Left ventricle myocardium inferior (tissue), 1 donor: ENCODE measurements around the gene NPAS4. TPM values are rescaled to one million over a fixed set of nuclear protein-coding genes. Genes with fewer than 3 reads are reported as not detected.

Experiments
- DNase-seq: peaks from one replicate; pipeline ENCODE4 v3.0.0-alpha.2; 2020
- H3K27ac ChIP-seq: fragments of 200-600 bp; replicated peaks from 2 replicates; pipeline ENCODE4 v1.8.0; 2021
- H3K27me3 ChIP-seq: fragments of 200-600 bp; 2 replicates; pipeline ENCODE4 v1.8.0; 2021; ENCODE audit warnings: low read depth
- H3K36me3 ChIP-seq: fragments of 200-600 bp; 2 replicates; pipeline ENCODE4 v1.8.0; 2021
- H3K4me1 ChIP-seq: fragments of 200-600 bp; 2 replicates; pipeline ENCODE4 v1.8.0; 2021
- H3K4me3 ChIP-seq: fragments of 200-600 bp; 2 replicates; pipeline ENCODE4 v1.8.0; 2021; ENCODE audit warnings: mild to moderate bottlenecking, moderate library complexity
- H3K9me3 ChIP-seq: fragments of 200-600 bp; replicated peaks from 2 replicates; pipeline ENCODE4 v1.8.0; 2021
- CTCF ChIP-seq: fragments of 200-600 bp; IDR thresholded peaks from 2 replicates; pipeline ENCODE4 v1.8.0; 2021; ENCODE audit warnings: antibody characterized with exemption, mild to moderate bottlenecking, borderline replicate concordance
- intact Hi-C: fragments of 100-400 bp; cut with micrococcal nuclease; formaldehyde crosslinking; loops from one replicate; pipeline ENCODE4 v1.11.0; 2022
- total RNA-seq: library from RNA; stranded (reverse); fragmentation: NEBNext Ultra II Directional; extraction: Animal tissue kit (Norgen Biotek cat#: 25700); gene quantifications from one replicate; pipeline ENCODE4 v1.2.1, GENCODE V29; 2021
- donor health status: DM: no; HTN: yes; CAD: no; lungs with severe emphysema.

NPAS4 gene
- total RNA-seq, 1 donor from 2014 or later, result not detected

- no peak for DNase-seq
- Histone ChIP-seq H3K9me3 (no peaks in the 10 kb centered on the region), H3K27me3 (no peaks in the 10 kb centered on the region), H3K36me3 (peaks cover 45% of the 10 kb centered on the region), H3K4me1 (peaks cover 8% of the 10 kb centered on the region), H3K27ac (no peak overlapping the region), H3K4me3 (no peak overlapping the region)
- intact Hi-C loops, result no loop called here
- no peak for TF ChIP-seq CTCF
Observed at GRCh38 chr11:66473608-66474515, 53.0 kb downstream of the NPAS4 start.

- H3K27ac ChIP-seq, result no peak overlapping the region
- H3K9me3 ChIP-seq, result no peaks in the 10 kb centered on the region
- no peak for DNase-seq
- H3K36me3 ChIP-seq, result peaks cover 45% of the 10 kb centered on the region
- no peak overlapping the region for H3K4me3 ChIP-seq
- peaks cover 19% of the 10 kb centered on the region for H3K4me1 ChIP-seq
- no peak for TF ChIP-seq CTCF
- intact Hi-C loops, result no loop called here
- no peaks in the 10 kb centered on the region for H3K27me3 ChIP-seq
Observed at GRCh38 chr11:66475349-66476172, 54.7 kb downstream of the NPAS4 start.

Other genes starting within 250 kb of the NPAS4 start
- 34.1 TPM for gene KLC2, start 163.3 kb upstream of the NPAS4 start, total RNA-seq
- gene RAB1B, start 152.4 kb upstream of the NPAS4 start, total RNA-seq, result 116 TPM
- gene CNIH2, start 142.9 kb upstream of the NPAS4 start, total RNA-seq, result not detected
- gene YIF1A, start 131.9 kb upstream of the NPAS4 start, total RNA-seq, result 45.6 TPM
- not detected for gene TMEM151A, start 129.1 kb upstream of the NPAS4 start, total RNA-seq
- gene CD248, start 104.0 kb upstream of the NPAS4 start, total RNA-seq, result 12.3 TPM
- 1.0 TPM for gene RIN1, start 84.6 kb upstream of the NPAS4 start, total RNA-seq
- gene BRMS1, start 75.9 kb upstream of the NPAS4 start, total RNA-seq, result 14.7 TPM
- 52.9 TPM for gene B4GAT1, start 73.4 kb upstream of the NPAS4 start, total RNA-seq
- 14.6 TPM for gene SLC29A2, start 49.3 kb upstream of the NPAS4 start, total RNA-seq
- gene MRPL11, start 17.8 kb downstream of the NPAS4 start, total RNA-seq, result 53.8 TPM
- gene PELI3, start 45.9 kb downstream of the NPAS4 start, total RNA-seq, result 7.3 TPM
- gene DPP3, start 59.4 kb downstream of the NPAS4 start, total RNA-seq, result 13.6 TPM
- gene BBS1, start 89.6 kb downstream of the NPAS4 start, total RNA-seq, result 16.9 TPM
- gene ZDHHC24, start 125.0 kb downstream of the NPAS4 start, total RNA-seq, result 5.2 TPM
- gene ACTN3, start 125.9 kb downstream of the NPAS4 start, total RNA-seq, result not detected
- 48.6 TPM for gene CTSF, start 147.6 kb downstream of the NPAS4 start, total RNA-seq
- 0.41 TPM for gene CCDC87, start 172.0 kb downstream of the NPAS4 start, total RNA-seq
- gene CCS, start 172.2 kb downstream of the NPAS4 start, total RNA-seq, result 25.3 TPM
- 37.9 TPM for gene RBM14, start 195.6 kb downstream of the NPAS4 start, total RNA-seq
- 57.1 TPM for gene RBM4, start 217.7 kb downstream of the NPAS4 start, total RNA-seq